Activated T-helper 1 cell treated with anti-CD3 and anti-CD28 coated beads, Interleukin-12 subunit alpha, Interleukin-12 subunit beta, Interleukin-2, Interleukin-4 antibody, amounts not matched to agents 30 ng/mL and 10 ng/mL and 1 ng/mL, durations not matched to agents 14 hours and 24 hours and 36 hours (primary cell): ENCODE results near the gene ADARB2. TPM values are rescaled to one million over a fixed set of nuclear protein-coding genes. Genes with fewer than 3 reads are reported as not detected.
"Not testable (repeated sequence)": the region's sequence is repeated elsewhere in the genome, so short reads cannot be mapped to it uniquely, and the experiment has no call there.

Source experiments
- DNase-seq: peaks from one replicate; pipeline ENCODE4 v3.0.0; 2021; ENCODE audit warnings: low spot score
- H3K27ac Mint-ChIP-seq: one replicate; pipeline ENCODE4 v1.8.0; 2021; ENCODE audit warnings: mild to moderate bottlenecking, mixed read lengths
- H3K27me3 Mint-ChIP-seq: one replicate; pipeline ENCODE4 v1.8.0; 2022; ENCODE audit warnings: mild to moderate bottlenecking, moderate library complexity, mixed read lengths; ENCODE audit not compliant: insufficient read depth
- H3K36me3 Mint-ChIP-seq: one replicate; pipeline ENCODE4 v1.8.0; 2021; ENCODE audit warnings: low read depth, mixed read lengths
- H3K4me1 Mint-ChIP-seq: one replicate; pipeline ENCODE4 v1.8.0; 2021; ENCODE audit warnings: low read depth, mixed read lengths
- H3K4me3 Mint-ChIP-seq: one replicate; pipeline ENCODE4 v1.8.0; 2021; ENCODE audit warnings: mild to moderate bottlenecking, moderate library complexity, mixed read lengths
- H3K9me3 Mint-ChIP-seq: one replicate; pipeline ENCODE4 v1.8.0; 2021; ENCODE audit warnings: mixed read lengths
- intact Hi-C: fragments of 100-400 bp; cut with micrococcal nuclease; formaldehyde crosslinking; loops from one replicate; pipeline ENCODE4 v1.15.1; 2024
- total RNA-seq: library from RNA; stranded (reverse); gene quantifications from 2 replicates; pipeline ENCODE4 v1.2.3, GENCODE V29; 2022

Gene ADARB2
- total RNA-seq, 1 donor from 2014 or later, result 0.05 TPM

DNA sequence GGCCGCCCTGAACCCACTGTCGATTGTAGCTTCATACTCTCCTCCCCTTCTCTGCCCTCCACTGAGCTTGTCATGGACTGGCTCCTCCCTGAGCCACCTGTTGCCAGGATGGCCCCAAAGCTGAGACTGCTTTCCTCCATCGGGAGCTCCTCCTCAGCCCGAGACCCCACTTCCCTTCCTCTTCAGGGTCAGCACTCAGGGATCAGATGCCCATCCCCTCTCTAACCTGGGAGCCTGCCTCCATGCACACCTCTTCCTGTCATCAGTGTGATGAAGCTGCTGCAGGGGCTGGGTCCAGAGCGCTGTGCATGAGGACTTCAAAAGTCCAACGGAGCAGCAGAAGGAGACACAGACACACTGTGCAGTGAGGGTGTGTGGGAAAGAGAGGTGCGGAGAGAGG lies 480.1 kb downstream of the ADARB2 start:
- Mint-ChIP-seq H3K27ac (no peak overlapping the region), H3K9me3 (peaks cover 11% of the 10 kb centered on the region), H3K4me3 (no peak overlapping the region), H3K4me1 (peaks cover 10% of the 10 kb centered on the region), H3K36me3 (no peaks in the 10 kb centered on the region), H3K27me3 (peaks cover 18% of the 10 kb centered on the region)
- intact Hi-C loops, result no loop called here
- DNase-seq, result no peak

DNA sequence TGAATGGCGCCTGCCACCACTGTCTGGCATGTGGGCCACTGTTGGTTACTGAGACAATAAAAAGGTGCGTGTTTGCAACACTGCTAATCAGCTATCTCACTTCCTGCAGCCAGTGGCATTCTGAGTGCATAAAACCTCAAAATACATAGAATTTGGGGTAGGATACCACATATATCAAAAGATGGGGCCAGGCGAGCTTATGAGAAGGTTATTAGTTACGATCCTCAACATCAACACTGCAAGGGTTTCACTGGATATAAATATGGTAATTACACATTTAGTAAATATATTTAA lies 480.9 kb downstream of the ADARB2 start:
- intact Hi-C loops, result no loop called here
- peaks cover 19% of the 10 kb centered on the region for H3K27me3 Mint-ChIP-seq
- no peaks in the 10 kb centered on the region for H3K36me3 Mint-ChIP-seq
- H3K4me1 Mint-ChIP-seq, result peaks cover 10% of the 10 kb centered on the region
- DNase-seq, result no peak
- no peak overlapping the region for H3K27ac Mint-ChIP-seq
- H3K4me3 Mint-ChIP-seq, result no peak overlapping the region
- peaks cover 11% of the 10 kb centered on the region for H3K9me3 Mint-ChIP-seq

DNA sequence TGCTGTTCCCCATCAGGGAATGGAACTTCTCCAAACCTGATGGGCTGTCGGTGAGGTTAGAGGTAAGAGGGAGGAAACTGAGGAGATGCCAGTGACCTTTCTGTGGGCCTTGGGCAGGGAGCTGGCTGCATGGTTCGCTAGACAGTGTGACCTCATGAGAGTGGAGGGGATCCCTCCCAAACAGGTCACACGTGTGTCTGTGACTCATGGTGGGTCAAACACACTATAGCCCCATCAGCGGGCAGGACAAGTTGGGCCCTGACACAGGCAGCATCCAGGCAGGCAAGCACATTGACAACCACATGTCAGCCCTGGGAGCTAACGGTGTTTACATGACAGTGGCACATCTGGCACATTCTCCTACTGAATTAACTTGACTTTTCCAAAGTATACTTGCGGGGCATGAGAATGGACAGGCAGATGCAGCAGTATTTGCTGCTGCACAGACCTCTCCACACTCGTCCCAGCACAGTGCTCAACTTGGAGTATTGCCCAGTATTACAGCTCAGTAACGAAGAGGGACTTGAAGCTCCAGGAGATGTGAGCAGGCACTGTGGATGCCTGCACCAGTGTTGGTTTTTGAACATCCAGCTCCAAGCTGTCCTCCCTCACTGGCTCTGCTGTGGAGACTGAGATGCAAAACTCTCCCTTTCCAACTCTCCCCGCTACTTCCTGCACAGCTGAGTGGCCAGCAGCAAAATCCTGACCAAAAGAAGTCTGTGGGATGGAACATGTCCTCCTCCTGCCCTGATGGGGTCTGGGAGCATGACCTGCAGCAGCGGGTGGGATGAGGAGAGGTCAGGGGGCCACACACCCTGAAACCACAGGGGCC lies 481.5 kb downstream of the ADARB2 start:
- Mint-ChIP-seq H3K27me3 (peaks cover 25% of the 10 kb centered on the region), H3K9me3 (peaks cover 11% of the 10 kb centered on the region)

DNA sequence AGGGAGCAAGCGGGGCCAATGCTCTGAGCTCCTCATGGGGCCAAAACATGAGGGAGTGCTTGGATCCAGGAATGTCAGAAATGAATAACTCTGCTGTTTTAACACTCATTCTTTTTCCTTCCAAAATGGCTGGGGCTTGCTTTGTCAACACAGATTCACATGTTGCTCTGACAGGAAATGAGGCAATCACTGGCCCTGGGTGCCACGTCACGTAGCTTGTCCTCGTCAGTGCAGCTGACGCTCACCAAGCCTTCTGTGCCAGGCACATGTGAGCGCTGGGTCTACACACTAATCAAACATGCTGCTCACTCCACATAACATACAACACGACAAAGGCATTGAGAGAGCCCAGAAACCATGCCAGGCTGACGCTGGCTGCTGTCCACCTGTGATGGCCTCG lies 482.2 kb downstream of the ADARB2 start:
- Mint-ChIP-seq H3K27me3 (peaks cover 30% of the 10 kb centered on the region), H3K4me1 (peaks cover 10% of the 10 kb centered on the region), H3K27ac (no peak overlapping the region), H3K9me3 (peaks cover 11% of the 10 kb centered on the region), H3K36me3 (no peaks in the 10 kb centered on the region), H3K4me3 (no peak overlapping the region)
- no peak for DNase-seq
- intact Hi-C loops, result no loop called here

More for the DNA sequence above, 481.5 kb downstream of the ADARB2 start:
- H3K4me3 Mint-ChIP-seq, result no peak overlapping the region
- DNase-seq, result no peak
- H3K4me1 Mint-ChIP-seq, result peaks cover 10% of the 10 kb centered on the region
- intact Hi-C loops, result no loop called here
- H3K27ac Mint-ChIP-seq, result no peak overlapping the region
- no peaks in the 10 kb centered on the region for H3K36me3 Mint-ChIP-seq

DNA sequence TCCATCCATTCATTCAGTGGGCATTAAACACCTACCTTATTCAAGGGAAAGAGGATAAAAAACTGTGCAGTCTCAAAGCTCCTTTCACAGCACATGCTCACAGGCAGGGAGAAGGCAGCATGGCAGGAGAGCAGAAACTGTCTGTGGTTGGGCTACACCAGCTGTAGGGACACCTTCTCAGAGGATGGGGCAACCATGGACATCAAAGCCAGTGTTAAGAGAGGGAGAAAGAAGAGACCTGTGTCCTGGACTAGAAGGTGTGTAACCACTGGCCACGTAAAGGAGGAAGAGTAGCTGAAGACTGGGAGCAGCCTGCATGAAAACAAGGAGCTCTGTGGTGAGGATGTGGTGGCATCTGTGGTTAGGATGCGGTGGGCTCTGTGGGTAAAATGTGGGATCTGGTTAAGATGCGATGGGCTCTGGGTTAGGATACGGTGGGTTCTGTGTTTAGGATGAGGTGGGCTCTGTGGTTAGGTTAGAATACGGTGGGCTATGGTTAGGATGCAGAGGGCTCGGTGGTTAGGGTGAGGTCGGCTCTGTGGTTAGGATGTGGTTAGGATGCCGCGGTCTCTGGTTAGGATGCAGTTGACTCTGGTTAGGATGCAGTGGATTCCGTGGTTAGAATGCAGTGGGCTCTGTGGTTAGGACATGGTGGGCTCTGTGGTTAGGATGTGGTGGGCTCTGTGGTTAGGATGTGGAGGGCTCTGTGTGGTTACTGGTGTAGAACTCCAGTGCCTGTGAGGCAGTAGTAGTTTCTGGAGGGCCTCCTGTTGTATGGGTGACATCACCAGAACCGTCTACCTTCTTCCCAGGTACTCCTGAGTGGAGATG lies 483.6 kb downstream of the ADARB2 start:
- DNase-seq, result no peak
- H3K9me3 Mint-ChIP-seq, result peaks cover 11% of the 10 kb centered on the region
- no peaks in the 10 kb centered on the region for H3K36me3 Mint-ChIP-seq
- H3K4me3 Mint-ChIP-seq, result no peak overlapping the region
- no peak overlapping the region for H3K27ac Mint-ChIP-seq
- intact Hi-C loops, result no loop called here
- peaks cover 10% of the 10 kb centered on the region for H3K4me1 Mint-ChIP-seq
- H3K27me3 Mint-ChIP-seq, result peaks cover 41% of the 10 kb centered on the region

DNA sequence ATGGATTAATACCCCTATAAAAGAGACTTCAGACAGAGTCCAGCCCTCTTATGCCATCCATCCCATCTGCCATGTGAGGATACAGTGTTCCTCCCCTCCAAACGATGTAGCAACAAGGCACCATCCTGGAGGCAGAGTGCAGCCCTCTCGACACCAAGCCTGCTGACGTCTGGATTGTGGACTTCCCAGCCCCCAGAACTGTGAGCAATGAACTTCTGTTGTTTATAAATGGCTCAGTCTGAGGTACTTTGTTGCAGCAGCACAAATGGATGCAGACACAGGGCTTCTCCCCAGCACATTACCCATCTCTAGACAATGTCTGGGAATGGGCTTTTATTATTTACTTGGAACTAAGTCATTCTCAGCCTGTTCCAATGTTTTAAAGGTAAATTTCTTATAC lies 485.6 kb downstream of the ADARB2 start:
- Mint-ChIP-seq H3K27ac (no peak overlapping the region), H3K27me3 (peaks cover 43% of the 10 kb centered on the region), H3K4me1 (peaks cover 10% of the 10 kb centered on the region), H3K36me3 (no peaks in the 10 kb centered on the region), H3K9me3 (peaks cover 11% of the 10 kb centered on the region), H3K4me3 (no peak overlapping the region)
- DNase-seq, result no peak
- intact Hi-C loops, result no loop called here

DNA sequence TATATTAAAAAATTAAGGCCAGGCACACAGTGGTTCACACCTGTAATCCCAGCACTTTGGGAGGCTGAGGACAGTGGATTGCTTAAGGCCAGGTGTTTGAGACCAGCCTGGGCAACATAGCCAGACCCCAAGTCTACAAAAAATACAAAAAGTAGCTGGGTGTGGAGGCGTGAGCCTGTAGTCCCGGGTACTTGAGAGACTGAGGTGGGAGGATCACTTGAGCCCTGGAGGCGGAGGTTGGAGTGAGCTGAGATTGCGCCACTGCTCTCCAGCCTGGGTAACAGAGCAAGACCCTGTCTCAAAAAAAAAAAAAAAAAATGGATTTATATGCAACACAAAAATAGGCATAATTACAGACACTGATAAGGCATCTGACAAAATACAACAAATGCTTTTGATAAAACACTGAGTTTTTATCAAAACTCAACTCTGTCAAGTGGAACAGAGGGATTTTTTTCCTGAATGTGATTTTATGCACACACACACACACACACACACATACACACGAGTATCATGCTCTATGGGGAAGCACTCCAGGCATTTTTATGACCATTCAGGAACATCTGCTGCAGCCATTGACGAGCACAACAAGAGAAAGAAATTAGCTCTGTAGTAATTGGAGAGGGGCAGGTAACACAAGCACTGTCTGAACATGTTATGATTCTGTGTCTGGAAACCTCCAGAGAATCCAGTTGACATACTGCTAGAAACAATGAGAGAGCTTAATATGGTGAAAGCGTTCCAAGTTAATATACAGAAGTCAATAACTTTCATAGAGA lies 488.0 kb downstream of the ADARB2 start:
- H3K36me3 Mint-ChIP-seq, result no peaks in the 10 kb centered on the region
- H3K27me3 Mint-ChIP-seq, result peaks cover 39% of the 10 kb centered on the region
- H3K4me1 Mint-ChIP-seq, result peaks cover 10% of the 10 kb centered on the region
- intact Hi-C loops, result no loop called here
- H3K9me3 Mint-ChIP-seq, result peaks cover 11% of the 10 kb centered on the region
- no peak for DNase-seq
- H3K27ac Mint-ChIP-seq, result no peak overlapping the region
- H3K4me3 Mint-ChIP-seq, result no peak overlapping the region

DNA sequence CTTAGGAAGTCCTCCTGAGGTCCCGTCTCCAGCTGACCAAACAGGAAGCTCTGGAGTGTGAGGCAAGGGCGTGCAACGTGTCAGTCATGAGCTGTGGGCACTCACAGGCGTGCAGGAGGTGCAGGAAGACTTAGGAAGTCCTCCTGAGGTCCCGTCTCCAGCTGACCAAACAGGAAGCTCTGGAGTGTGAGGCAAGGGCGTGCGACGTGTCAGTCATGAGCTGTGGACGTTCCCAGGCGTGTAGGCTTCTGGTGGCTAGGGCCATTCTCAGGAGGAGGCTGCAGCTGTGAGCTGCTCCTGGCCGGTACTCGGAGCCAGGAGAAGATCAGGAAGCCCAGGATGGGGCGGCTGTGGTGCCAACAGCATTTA lies 489.1 kb downstream of the ADARB2 start:
- H3K36me3 Mint-ChIP-seq, intact Hi-C loops, H3K4me3 Mint-ChIP-seq, DNase-seq, H3K27ac Mint-ChIP-seq, H3K9me3 Mint-ChIP-seq, H3K4me1 Mint-ChIP-seq: not testable (repeated sequence)
- H3K27me3 Mint-ChIP-seq, result peaks cover 39% of the 10 kb centered on the region

DNA sequence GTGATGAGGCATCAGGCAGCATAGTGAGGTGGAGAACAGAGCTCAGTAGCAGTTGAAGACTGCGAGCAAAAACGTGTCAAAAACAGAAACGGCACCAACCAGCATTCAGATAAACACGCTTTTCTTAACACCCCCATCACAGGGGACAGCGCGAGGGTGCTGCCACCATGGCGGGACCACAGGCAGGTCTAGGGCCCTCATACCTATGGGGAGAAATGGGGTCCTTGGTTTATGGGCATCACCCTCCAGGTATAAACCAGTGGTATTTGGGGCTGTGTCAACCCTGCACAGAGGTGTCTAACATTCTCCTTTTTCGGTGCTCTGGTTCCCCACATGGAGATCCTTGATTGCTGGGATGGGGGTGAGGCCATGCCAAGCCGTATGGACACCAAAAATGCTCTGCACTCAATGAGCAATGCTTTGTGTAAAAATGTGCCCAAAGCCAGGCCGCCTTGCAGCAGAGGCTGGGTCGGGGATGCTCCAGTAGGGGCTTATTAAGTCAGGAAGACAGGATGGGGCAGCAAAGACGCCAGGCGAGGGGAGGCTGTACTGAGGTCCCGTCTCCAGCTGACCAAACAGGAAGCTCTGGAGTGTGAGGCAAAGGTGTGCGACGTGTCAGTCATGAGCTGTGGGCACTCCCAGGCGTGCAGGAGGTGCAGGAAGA lies 489.6 kb downstream of the ADARB2 start:
- intact Hi-C loops, result no loop called here
- no peak for DNase-seq
- no peaks in the 10 kb centered on the region for H3K4me1 Mint-ChIP-seq
- H3K27ac Mint-ChIP-seq, result no peak overlapping the region
- no peaks in the 10 kb centered on the region for H3K36me3 Mint-ChIP-seq
- no peak overlapping the region for H3K4me3 Mint-ChIP-seq
- no peaks in the 10 kb centered on the region for H3K9me3 Mint-ChIP-seq
- H3K27me3 Mint-ChIP-seq, result peaks cover 37% of the 10 kb centered on the region

DNA sequence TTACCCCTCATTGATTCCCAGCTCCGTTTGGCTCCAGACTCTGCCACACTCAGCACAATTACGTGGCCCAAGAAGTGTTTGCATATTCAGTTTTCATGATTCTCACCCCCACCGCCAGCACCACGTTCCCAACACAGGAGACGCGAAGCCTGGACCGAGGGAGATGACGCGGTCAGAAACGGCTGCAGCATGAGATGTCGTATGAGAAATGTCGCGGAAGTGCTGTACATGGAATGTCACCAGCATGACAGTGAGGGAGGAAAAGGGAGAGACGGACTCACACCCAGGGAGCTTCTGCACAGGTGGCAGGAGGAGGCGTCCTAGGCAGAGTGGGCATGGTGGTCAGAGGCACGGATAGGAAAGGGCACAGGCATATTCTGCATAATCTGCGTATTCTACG lies 492.8 kb downstream of the ADARB2 start:
- Mint-ChIP-seq H3K27me3 (peaks cover 17% of the 10 kb centered on the region), H3K4me3 (no peak overlapping the region), H3K27ac (no peak overlapping the region), H3K36me3 (no peaks in the 10 kb centered on the region), H3K4me1 (no peaks in the 10 kb centered on the region), H3K9me3 (no peaks in the 10 kb centered on the region)
- intact Hi-C loops, result no loop called here
- DNase-seq, result no peak

DNA sequence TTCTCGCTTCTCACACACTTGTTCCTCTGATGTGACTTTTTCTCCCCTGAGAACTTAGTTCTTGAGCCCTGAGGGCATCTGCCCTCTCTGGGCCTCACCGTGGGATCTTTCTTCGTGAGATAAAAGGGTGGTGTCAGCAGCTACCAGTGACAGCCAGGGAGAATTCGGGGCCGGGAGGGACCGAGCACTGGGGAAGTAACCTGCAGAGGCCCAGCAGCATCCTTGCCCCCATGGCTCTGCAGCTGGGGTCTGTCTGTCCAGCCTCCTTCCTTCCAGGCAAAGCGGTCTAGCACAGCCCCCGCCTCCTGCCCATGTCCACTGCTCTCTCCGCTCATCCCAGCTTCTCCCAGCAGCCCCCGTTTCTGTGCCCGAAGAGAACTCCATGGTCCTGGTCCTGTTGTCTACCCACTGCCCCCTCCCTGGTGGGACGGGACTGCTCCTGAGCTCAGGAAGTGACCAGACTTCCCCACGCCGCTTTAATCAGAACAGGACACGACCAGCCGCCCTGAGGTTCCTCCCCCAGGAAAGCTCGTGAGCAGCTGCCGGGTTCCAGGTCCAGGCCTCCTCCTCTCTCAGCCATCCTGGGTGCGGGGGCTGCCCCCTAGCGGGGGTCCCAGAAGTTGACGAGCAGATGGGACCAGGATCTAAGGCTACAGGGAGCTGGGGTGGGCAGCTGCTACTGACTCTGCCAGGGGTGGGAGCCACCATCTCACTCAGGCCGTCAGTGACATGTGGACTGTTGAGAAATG lies 493.7 kb downstream of the ADARB2 start:
- Mint-ChIP-seq H3K4me3 (no peak overlapping the region), H3K27me3 (peaks cover 10% of the 10 kb centered on the region), H3K27ac (no peak overlapping the region), H3K9me3 (no peaks in the 10 kb centered on the region), H3K4me1 (no peaks in the 10 kb centered on the region), H3K36me3 (no peaks in the 10 kb centered on the region)
- intact Hi-C loops, result no loop called here
- DNase-seq, result no peak

DNA sequence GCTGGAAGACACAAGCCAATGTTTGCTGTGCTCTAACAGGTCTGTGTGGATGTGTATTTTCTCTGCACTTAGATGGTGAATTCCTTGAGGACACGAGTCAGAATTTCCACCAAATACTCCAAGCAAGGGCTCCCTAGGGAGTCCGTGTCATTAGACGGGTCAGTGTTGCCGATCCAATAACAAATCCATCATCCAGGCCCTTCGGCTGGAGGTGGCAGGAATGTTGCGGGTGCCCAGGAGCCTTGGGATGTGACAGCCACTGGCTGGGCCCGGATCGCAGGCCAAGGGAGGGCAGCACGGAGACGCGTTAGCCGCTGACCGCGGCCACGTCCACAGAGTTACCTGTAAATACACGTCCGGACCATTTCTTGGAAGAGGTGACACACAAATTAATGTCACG lies 494.4 kb downstream of the ADARB2 start:
- DNase-seq, result no peak
- intact Hi-C loops, result no loop called here
- Mint-ChIP-seq H3K27ac (no peak overlapping the region), H3K4me3 (no peak overlapping the region), H3K36me3 (no peaks in the 10 kb centered on the region), H3K4me1 (no peaks in the 10 kb centered on the region), H3K9me3 (no peaks in the 10 kb centered on the region), H3K27me3 (peaks cover 6% of the 10 kb centered on the region)
